Mesendoderm (in vitro differentiated cells): Measurements from ENCODE around the gene SPTB.

Experiments
- DNase-seq: peaks from one replicate; pipeline ENCODE4 v3.0.0; 2013
- H2AK5ac ChIP-seq: 2 replicates; pipeline ENCODE4 v1.6.1; 2013; ENCODE audit warnings: low read length, inconsistent platforms
- H2BK120ac ChIP-seq: 2 replicates; pipeline ENCODE4 v1.6.1; 2013; ENCODE audit warnings: low read depth, mild to moderate bottlenecking, low read length, moderate library complexity, mixed read lengths
- H2BK15ac ChIP-seq: replicated peaks from 2 replicates; pipeline ENCODE4 v1.6.1; 2013; ENCODE audit warnings: low read depth, mild to moderate bottlenecking, moderate library complexity
- H2BK5ac ChIP-seq: 2 replicates; pipeline ENCODE4 v1.6.1; 2013; ENCODE audit warnings: low read length, inconsistent platforms
- H3K18ac ChIP-seq: 2 replicates; pipeline ENCODE4 v1.6.1; 2013; ENCODE audit warnings: mild to moderate bottlenecking, low read length, mixed read lengths
- H3K23ac ChIP-seq: one replicate; pipeline ENCODE4 v1.6.1; 2013; ENCODE audit warnings: low read length
- H3K27ac ChIP-seq: 2 replicates; pipeline ENCODE4 v1.5.1; 2013; ENCODE audit warnings: low read depth, mild to moderate bottlenecking, inconsistent platforms, low read length, moderate library complexity
- H3K27me3 ChIP-seq: 2 replicates; pipeline ENCODE4 v1.6.1; 2013; ENCODE audit warnings: low read length, control low read depth, mild to moderate bottlenecking, inconsistent platforms; ENCODE audit not compliant: insufficient read depth, poor library complexity
- H3K36me3 ChIP-seq: 2 replicates; pipeline ENCODE4 v1.6.1; 2013; ENCODE audit warnings: low read length, inconsistent platforms; ENCODE audit not compliant: control insufficient read depth, insufficient read depth
- H3K4ac ChIP-seq: one replicate; pipeline ENCODE4 v1.6.1; 2013; ENCODE audit warnings: low read depth, mild to moderate bottlenecking, low read length, moderate library complexity
- H3K4me1 ChIP-seq: 2 replicates; pipeline ENCODE4 v1.6.1; 2013; ENCODE audit warnings: low read depth, low read length, inconsistent platforms; ENCODE audit not compliant: control insufficient read depth
- H3K4me2 ChIP-seq: 2 replicates; pipeline ENCODE4 v1.6.1; 2013; ENCODE audit warnings: low read length
- H3K4me3 ChIP-seq: 2 replicates; pipeline ENCODE4 v1.5.1; 2013; ENCODE audit warnings: mild to moderate bottlenecking, low read length
- H3K56ac ChIP-seq: one replicate; pipeline ENCODE4 v1.6.1; 2013; ENCODE audit warnings: low read length
- H3K79me1 ChIP-seq: 2 replicates; pipeline ENCODE4 v1.6.1; 2013; ENCODE audit warnings: low read length, inconsistent platforms
- H3K79me2 ChIP-seq: 2 replicates; pipeline ENCODE4 v1.6.1; 2013; ENCODE audit warnings: mild to moderate bottlenecking, low read length; ENCODE audit not compliant: control insufficient read depth, insufficient read depth
- H3K9ac ChIP-seq: 2 replicates; pipeline ENCODE4 v1.6.1; 2013; ENCODE audit warnings: low read length, inconsistent platforms
- H4K5ac ChIP-seq: one replicate; pipeline ENCODE4 v1.6.1; 2013; ENCODE audit warnings: low read length
- H4K8ac ChIP-seq: one replicate; pipeline ENCODE4 v1.6.1; 2013; ENCODE audit warnings: low read depth, mild to moderate bottlenecking, control low read depth, low read length, moderate library complexity
- whole genome bisulfite sequencing: extraction: QIAGEN DNeasy Blood & Tissue Kit; methylation state at CpG from one replicate; pipeline ENCODE4 v1.1.7; 2013; ENCODE audit warnings: low lambda C conversion rate, missing lambda C conversion rate; ENCODE audit not compliant: insufficient coverage; ENCODE audit errors: extremely low coverage; 5-methylcytosine and 5-hydroxymethylcytosine counted together

Gene SPTB

GRCh38 chr14:64730061-64730440 lies 149.7 kb downstream of the SPTB start:
- H3K36me3 ChIP-seq: peaks cover 12% of the 10 kb centered on the region
- peaks cover 8% of the 10 kb centered on the region for H3K79me1 ChIP-seq
- DNase-seq: no peak
- no peak overlapping the region for H2AK5ac ChIP-seq
- no peak overlapping the region for H3K18ac ChIP-seq
- no peak overlapping the region for H4K8ac ChIP-seq
- no peak overlapping the region for H3K4me3 ChIP-seq
- no peak overlapping the region for H3K27ac ChIP-seq
- no peak overlapping the region for H2BK15ac ChIP-seq
- peaks cover 13% of the 10 kb centered on the region for H3K4me1 ChIP-seq
- no peaks in the 10 kb centered on the region for H3K27me3 ChIP-seq
- H4K5ac ChIP-seq: no peak overlapping the region
- H3K4me2 ChIP-seq: no peak overlapping the region
- H3K4ac ChIP-seq: no peak overlapping the region
- peaks cover 14% of the 10 kb centered on the region for H3K79me2 ChIP-seq
- no peak overlapping the region for H2BK5ac ChIP-seq
- H2BK120ac ChIP-seq: no peak overlapping the region
- no peak overlapping the region for H3K23ac ChIP-seq
- H3K9ac ChIP-seq: no peak overlapping the region
- no CpG with 5 or more reads among the region's 1 CpG for WGBS
- H3K56ac ChIP-seq: no peak overlapping the region

GRCh38 chr14:64729386-64730060 lies 150.2 kb downstream of the SPTB start:
- no peak overlapping the region for H3K23ac ChIP-seq
- peaks cover 18% of the 10 kb centered on the region for H3K4me1 ChIP-seq
- H3K79me2 ChIP-seq: peaks cover 17% of the 10 kb centered on the region
- DNase-seq: no peak
- H4K8ac ChIP-seq: no peak overlapping the region
- H3K4me3 ChIP-seq: no peak overlapping the region
- no peak overlapping the region for H3K9ac ChIP-seq
- WGBS: no CpG with 5 or more reads among the region's 5 CpGs
- no peak overlapping the region for H2BK120ac ChIP-seq
- no peak overlapping the region for H3K56ac ChIP-seq
- peaks cover 9% of the 10 kb centered on the region for H3K79me1 ChIP-seq
- H3K36me3 ChIP-seq: peaks cover 12% of the 10 kb centered on the region
- H3K4ac ChIP-seq: no peak overlapping the region
- H4K5ac ChIP-seq: no peak overlapping the region
- H2AK5ac ChIP-seq: no peak overlapping the region
- H3K27ac ChIP-seq: no peak overlapping the region
- H3K4me2 ChIP-seq: no peak overlapping the region
- H3K27me3 ChIP-seq: no peaks in the 10 kb centered on the region
- H2BK15ac ChIP-seq: no peak overlapping the region
- H2BK5ac ChIP-seq: no peak overlapping the region
- no peak overlapping the region for H3K18ac ChIP-seq

DNA sequence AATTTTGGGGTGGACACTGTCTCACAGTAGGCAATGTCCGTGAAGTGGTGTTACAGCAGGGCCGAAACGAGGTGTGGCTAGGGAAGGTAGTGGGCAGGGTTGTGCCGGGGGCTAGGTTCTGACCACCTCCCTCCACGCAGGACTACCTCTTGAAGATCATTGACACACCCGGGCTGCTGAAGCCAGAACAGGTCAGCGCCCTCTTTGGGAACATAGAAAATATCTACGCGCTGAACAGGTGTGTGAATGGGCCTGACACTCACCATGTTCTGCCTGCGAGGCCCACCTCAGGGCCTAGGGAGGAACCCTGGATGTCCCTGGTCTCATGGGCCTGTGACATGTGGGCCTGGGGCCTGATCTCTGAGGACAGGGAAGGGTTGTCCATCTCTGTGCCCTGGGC lies 150.9 kb downstream of the SPTB start:
- Histone ChIP-seq H3K27ac (no peak overlapping the region), H2BK5ac (no peak overlapping the region), H3K4me1 (peaks cover 24% of the 10 kb centered on the region), H3K79me2 (peaks cover 24% of the 10 kb centered on the region), H3K4me3 (no peak overlapping the region), H3K23ac (no peak overlapping the region), H4K8ac (no peak overlapping the region), H3K79me1 (peaks cover 13% of the 10 kb centered on the region), H3K18ac (no peak overlapping the region), H3K4ac (no peak overlapping the region), H3K4me2 (no peak overlapping the region), H3K36me3 (peaks cover 12% of the 10 kb centered on the region), H2BK15ac (no peak overlapping the region), H2AK5ac (no peak overlapping the region), H4K5ac (no peak overlapping the region), H3K56ac (no peak overlapping the region), H3K9ac (no peak overlapping the region), H2BK120ac (no peak overlapping the region), H3K27me3 (no peaks in the 10 kb centered on the region)
- WGBS: no CpG with 5 or more reads among the region's 10 CpGs
- no peak for DNase-seq

- H3K23ac ChIP-seq: no peak overlapping the region
- H3K79me2 ChIP-seq: peaks cover 26% of the 10 kb centered on the region
- no peak for DNase-seq
- H3K4ac ChIP-seq: no peak overlapping the region
- H3K4me1 ChIP-seq: peaks cover 26% of the 10 kb centered on the region
- no peak overlapping the region for H4K8ac ChIP-seq
- no peaks in the 10 kb centered on the region for H3K27me3 ChIP-seq
- no peak overlapping the region for H3K18ac ChIP-seq
- H2BK15ac ChIP-seq: no peak overlapping the region
- H2BK5ac ChIP-seq: no peak overlapping the region
- H3K56ac ChIP-seq: peak overlapping the region; percentile 15
- H3K4me3 ChIP-seq: no peak overlapping the region
- no peak overlapping the region for H3K27ac ChIP-seq
- no peak overlapping the region for H4K5ac ChIP-seq
- peaks cover 14% of the 10 kb centered on the region for H3K79me1 ChIP-seq
- no CpG with 5 or more reads among the region's 6 CpGs for WGBS
- H3K9ac ChIP-seq: no peak overlapping the region
- no peak overlapping the region for H2AK5ac ChIP-seq
- no peak overlapping the region for H3K4me2 ChIP-seq
- H2BK120ac ChIP-seq: no peak overlapping the region
- H3K36me3 ChIP-seq: peaks cover 10% of the 10 kb centered on the region
These were observed 151.6 kb downstream of the SPTB start for GRCh38 chr14:64728106-64728505.

GRCh38 chr14:64727551-64728071 lies 152.1 kb downstream of the SPTB start:
- no peak overlapping the region for H3K56ac ChIP-seq
- peaks cover 30% of the 10 kb centered on the region for H3K79me2 ChIP-seq
- H3K18ac ChIP-seq: no peak overlapping the region
- H2BK5ac ChIP-seq: no peak overlapping the region
- H3K27me3 ChIP-seq: no peaks in the 10 kb centered on the region
- no peak overlapping the region for H4K5ac ChIP-seq
- H2AK5ac ChIP-seq: no peak overlapping the region
- H3K9ac ChIP-seq: no peak overlapping the region
- no peak for DNase-seq
- H3K4me3 ChIP-seq: no peak overlapping the region
- H3K36me3 ChIP-seq: peaks cover 8% of the 10 kb centered on the region
- peaks cover 17% of the 10 kb centered on the region for H3K79me1 ChIP-seq
- no CpG with 5 or more reads among the region's 22 CpGs for WGBS
- H4K8ac ChIP-seq: no peak overlapping the region
- no peak overlapping the region for H3K27ac ChIP-seq
- no peak overlapping the region for H3K4ac ChIP-seq
- H3K23ac ChIP-seq: no peak overlapping the region
- H2BK120ac ChIP-seq: no peak overlapping the region
- peaks cover 26% of the 10 kb centered on the region for H3K4me1 ChIP-seq
- no peak overlapping the region for H3K4me2 ChIP-seq
- H2BK15ac ChIP-seq: no peak overlapping the region

DNA sequence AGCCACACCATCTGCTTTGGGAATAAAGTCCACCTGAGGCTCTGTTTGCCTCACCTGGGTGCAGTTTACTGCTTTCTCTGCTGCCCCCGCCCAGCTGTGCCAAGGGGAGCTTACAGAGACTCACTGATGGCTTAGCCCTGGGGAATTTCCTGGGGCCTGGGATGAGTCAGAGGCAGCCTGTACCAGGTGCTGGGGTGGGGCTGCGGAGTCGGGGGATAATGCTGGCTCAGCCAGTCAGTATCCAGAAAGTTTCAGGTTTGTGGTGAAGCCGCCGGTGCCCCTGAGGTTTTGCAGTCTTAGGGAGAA lies 153.2 kb downstream of the SPTB start:
- Histone ChIP-seq H3K9ac (no peak overlapping the region), H3K27ac (no peak overlapping the region), H3K4ac (no peak overlapping the region), H3K18ac (no peak overlapping the region), H3K56ac (no peak overlapping the region), H2AK5ac (no peak overlapping the region), H2BK120ac (no peak overlapping the region), H2BK15ac (no peak overlapping the region), H3K79me2 (peaks cover 35% of the 10 kb centered on the region), H3K27me3 (no peaks in the 10 kb centered on the region), H2BK5ac (no peak overlapping the region), H3K79me1 (peaks cover 19% of the 10 kb centered on the region), H3K4me1 (peaks cover 27% of the 10 kb centered on the region), H4K5ac (no peak overlapping the region), H3K4me2 (no peak overlapping the region), H4K8ac (no peak overlapping the region), H3K36me3 (peaks cover 5% of the 10 kb centered on the region), H3K23ac (no peak overlapping the region), H3K4me3 (no peak overlapping the region)
- WGBS: no CpG with 5 or more reads among the region's 5 CpGs
- DNase-seq: peak; percentile 64
